AG09309 (cell line): Measurements from ENCODE around the gene RASGRP1.

Source experiments
- DNase-seq: peaks from one replicate; pipeline ENCODE4 v3.0.0-alpha.2; 2010; ENCODE audit warnings: low read depth
- H3K4me3 ChIP-seq: 2 replicates; pipeline ENCODE4 v1.5.1; 2011; ENCODE audit warnings: mild to moderate bottlenecking, low read depth, low read length, moderate library complexity; ENCODE audit not compliant: control insufficient read depth
- CTCF ChIP-seq: IDR thresholded peaks from 2 replicates; pipeline ENCODE4 v1.5.1; 2011; ENCODE audit warnings: mild to moderate bottlenecking, low read depth, low read length, inconsistent platforms; ENCODE audit not compliant: insufficient read depth, control insufficient read depth; ENCODE audit errors: missing control alignments

RASGRP1 gene

GRCh38 chr15:38608682-38609081 is 44.1 kb upstream of the RASGRP1 start:
- TF ChIP-seq CTCF, result no peak
- no peak overlapping the region for H3K4me3 ChIP-seq
- DNase-seq, result no peak

GRCh38 chr15:38605744-38606143 is 41.1 kb upstream of the RASGRP1 start:
- no peak overlapping the region for H3K4me3 ChIP-seq
- DNase-seq, result no peak
- no peak for TF ChIP-seq CTCF

GRCh38 chr15:38603672-38604071 is 39.1 kb upstream of the RASGRP1 start:
- H3K4me3 ChIP-seq, result no peak overlapping the region
- TF ChIP-seq CTCF, result no peak
- no peak for DNase-seq

- TF ChIP-seq CTCF, result no peak
- no peak for DNase-seq
These were observed 38.5 kb upstream of the RASGRP1 start for GRCh38 chr15:38602910-38603670.

GRCh38 chr15:38600236-38600635 is 35.6 kb upstream of the RASGRP1 start:
- no peak for DNase-seq
- H3K4me3 ChIP-seq, result no peak overlapping the region
- no peak for TF ChIP-seq CTCF

More at GRCh38 chr15:38602910-38603670, 38.5 kb upstream of the RASGRP1 start:
- no peak overlapping the region for H3K4me3 ChIP-seq

GRCh38 chr15:38598749-38599148 is 34.1 kb upstream of the RASGRP1 start:
- no peak for TF ChIP-seq CTCF
- H3K4me3 ChIP-seq, result no peak overlapping the region
- DNase-seq, result no peak

- no peak for TF ChIP-seq CTCF
- no peak for DNase-seq
- no peak overlapping the region for H3K4me3 ChIP-seq
These were observed 32.7 kb upstream of the RASGRP1 start for GRCh38 chr15:38597219-38597800.
